ENCODE results near the gene TANK.

DNA sequence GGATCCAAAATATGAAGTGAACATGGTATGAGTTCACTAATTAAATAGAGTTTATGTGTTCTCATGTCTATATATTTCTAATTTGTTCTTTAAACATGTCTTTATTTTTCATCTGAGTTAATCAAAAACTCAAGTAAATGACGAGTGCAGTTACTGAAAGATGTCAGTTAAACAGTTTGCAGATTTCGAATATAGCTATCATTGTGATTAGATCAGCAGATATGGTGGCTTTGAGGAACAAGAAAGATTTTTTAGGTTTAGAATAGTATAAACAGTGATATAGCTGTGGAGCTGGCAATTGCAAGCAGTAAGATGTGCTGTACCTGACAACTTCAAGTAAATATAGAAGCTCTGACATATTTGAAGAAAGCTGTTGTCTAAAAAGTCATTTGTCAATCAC lies 49.7 kb downstream of the TANK start:
- TF ChIP-seq EP300 (IDR thresholded peaks at IDR 0.05) (no peak), CTCF (IDR thresholded peaks at IDR 0.05) (no peak), POLR2AphosphoS5 (IDR thresholded peaks at IDR 0.05) (no peak)

Measured in esophagus muscularis mucosa (tissue), 4 donors.